GM18505 (cell line): Measurements from ENCODE around the gene MSH4.

Experiments
- ATAC-seq: cut with Tn5 transposase; IDR thresholded peaks from one replicate; pipeline ENCODE4 v1.9.1; 2021; ENCODE audit not compliant: unreplicated experiment
- POLR2A ChIP-seq: IDR thresholded peaks from 4 replicates; pipeline ENCODE4 v1.6.1; 2011; ENCODE audit warnings: borderline replicate concordance; ENCODE audit not compliant: insufficient read depth, insufficient read length; ENCODE audit errors: extremely low read depth

MSH4 gene

GRCh38 chr1:75836528-75837100 is 39.9 kb downstream of the MSH4 start:
- no peak for TF ChIP-seq POLR2A
- ATAC-seq = no peak

GRCh38 chr1:75838079-75838478 is 41.4 kb downstream of the MSH4 start:
- no peak for ATAC-seq

GRCh38 chr1:75841421-75841820 is 44.7 kb downstream of the MSH4 start:
- no peak for ATAC-seq
- TF ChIP-seq POLR2A = no peak

More at GRCh38 chr1:75838079-75838478, 41.4 kb downstream of the MSH4 start:
- no peak for TF ChIP-seq POLR2A

GRCh38 chr1:75845576-75845975 is 48.9 kb downstream of the MSH4 start:
- ATAC-seq = no peak
- no peak for TF ChIP-seq POLR2A

- TF ChIP-seq POLR2A = no peak
- ATAC-seq = no peak
Observed at GRCh38 chr1:75855010-75855409, 58.3 kb downstream of the MSH4 start.

GRCh38 chr1:75855734-75856133 is 59.1 kb downstream of the MSH4 start:
- ATAC-seq = no peak

GRCh38 chr1:75861831-75862230 is 65.1 kb downstream of the MSH4 start:
- TF ChIP-seq POLR2A = no peak
- ATAC-seq = no peak

More at GRCh38 chr1:75855734-75856133, 59.1 kb downstream of the MSH4 start:
- TF ChIP-seq POLR2A = no peak

GRCh38 chr1:75870951-75871350 is 74.3 kb downstream of the MSH4 start:
- ATAC-seq = no peak
- no peak for TF ChIP-seq POLR2A

- ATAC-seq = no peak
- TF ChIP-seq POLR2A = no peak
Observed at GRCh38 chr1:75879985-75880384, 83.3 kb downstream of the MSH4 start.

GRCh38 chr1:75884437-75884836 is 87.8 kb downstream of the MSH4 start:
- TF ChIP-seq POLR2A = no peak

GRCh38 chr1:75901371-75901770 is 104.7 kb downstream of the MSH4 start:
- no peak for TF ChIP-seq POLR2A
- ATAC-seq = no peak

More at GRCh38 chr1:75884437-75884836, 87.8 kb downstream of the MSH4 start:
- no peak for ATAC-seq

GRCh38 chr1:75908717-75909152 is 112.1 kb downstream of the MSH4 start:
- TF ChIP-seq POLR2A = no peak
- no peak for ATAC-seq

GRCh38 chr1:75916834-75917233 is 120.2 kb downstream of the MSH4 start:
- no peak for TF ChIP-seq POLR2A
- no peak for ATAC-seq

GRCh38 chr1:75922698-75923097 is 126.0 kb downstream of the MSH4 start:
- no peak for TF ChIP-seq POLR2A
- no peak for ATAC-seq

GRCh38 chr1:75932304-75932703 is 135.6 kb downstream of the MSH4 start, which contains the start of gene ASB17:
ASB17 (minus strand) TSS chr1:75932404; CDS start chr1:75932291, 113 bp downstream.
- no peak for ATAC-seq
- no peak for TF ChIP-seq POLR2A
